HFF-Myc (cell line): Measurements from ENCODE around the gene WNT10A.

Experiments
- DNase-seq: peaks from one replicate; pipeline ENCODE4 v3.0.0-alpha.2; 2011; ENCODE audit warnings: low read depth; ENCODE audit errors: extremely low read depth
- H3K4me3 ChIP-seq: replicated peaks from 2 replicates; pipeline ENCODE4 v1.5.1; 2011; ENCODE audit warnings: low read depth, mild to moderate bottlenecking, control low read depth, low read length
- CTCF ChIP-seq: IDR thresholded peaks from 2 replicates; pipeline ENCODE4 v1.5.1; 2012; ENCODE audit warnings: mild to moderate bottlenecking, low read depth, low read length, control low read depth; ENCODE audit errors: missing control alignments

The WNT10A gene

DNA sequence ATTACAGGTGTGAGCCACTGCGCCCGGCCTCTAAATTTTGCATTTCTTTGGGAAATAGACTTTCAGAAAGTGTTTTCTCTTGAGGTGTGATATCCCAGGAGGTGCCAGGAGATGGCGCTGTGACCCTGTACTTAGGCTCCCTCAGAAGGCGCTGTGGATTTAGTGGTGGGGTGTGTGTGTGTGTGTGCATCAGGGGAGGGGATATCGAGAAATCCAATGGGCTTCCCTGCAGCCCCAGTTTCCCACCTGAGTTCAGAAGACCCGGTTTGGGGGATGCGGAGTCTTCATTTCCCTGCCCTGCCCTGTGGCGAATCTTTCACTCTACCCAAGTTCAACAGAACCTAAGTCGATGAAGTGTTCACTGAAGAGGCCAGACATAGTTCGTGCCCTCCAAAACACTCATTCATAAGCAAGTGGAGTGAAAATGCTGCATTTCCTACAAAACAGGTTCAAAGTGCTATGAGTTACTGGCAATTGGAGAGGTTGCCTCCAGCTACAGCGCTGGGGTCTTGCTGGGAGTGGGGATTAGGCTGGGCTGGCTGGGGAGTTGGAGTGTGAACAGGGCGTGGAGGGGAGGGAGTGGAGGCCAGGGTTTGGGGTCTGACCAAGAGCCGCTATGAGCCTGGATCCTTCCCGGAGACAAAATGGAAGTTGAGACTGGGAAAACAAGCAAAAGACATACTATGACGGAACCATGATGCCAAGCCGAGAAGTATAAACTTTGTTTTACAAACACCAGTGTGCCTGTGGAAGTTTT is 27.6 kb upstream of the WNT10A start:
- no peak overlapping the region for H3K4me3 ChIP-seq
- no peak for DNase-seq
- peak; percentile 82 for TF ChIP-seq CTCF

GRCh38 chr2:218853766-218854165 is 26.9 kb upstream of the WNT10A start:
- DNase-seq = no peak

GRCh38 chr2:218854860-218855259 is 25.8 kb upstream of the WNT10A start:
- H3K4me3 ChIP-seq = no peak overlapping the region
- no peak for TF ChIP-seq CTCF
- no peak for DNase-seq

More at GRCh38 chr2:218853766-218854165, 26.9 kb upstream of the WNT10A start:
- TF ChIP-seq CTCF = no peak
- no peak overlapping the region for H3K4me3 ChIP-seq

- no peak for TF ChIP-seq CTCF
- no peak overlapping the region for H3K4me3 ChIP-seq
- no peak for DNase-seq
Measured at GRCh38 chr2:218855305-218856166, 25.1 kb upstream of the WNT10A start.

DNA sequence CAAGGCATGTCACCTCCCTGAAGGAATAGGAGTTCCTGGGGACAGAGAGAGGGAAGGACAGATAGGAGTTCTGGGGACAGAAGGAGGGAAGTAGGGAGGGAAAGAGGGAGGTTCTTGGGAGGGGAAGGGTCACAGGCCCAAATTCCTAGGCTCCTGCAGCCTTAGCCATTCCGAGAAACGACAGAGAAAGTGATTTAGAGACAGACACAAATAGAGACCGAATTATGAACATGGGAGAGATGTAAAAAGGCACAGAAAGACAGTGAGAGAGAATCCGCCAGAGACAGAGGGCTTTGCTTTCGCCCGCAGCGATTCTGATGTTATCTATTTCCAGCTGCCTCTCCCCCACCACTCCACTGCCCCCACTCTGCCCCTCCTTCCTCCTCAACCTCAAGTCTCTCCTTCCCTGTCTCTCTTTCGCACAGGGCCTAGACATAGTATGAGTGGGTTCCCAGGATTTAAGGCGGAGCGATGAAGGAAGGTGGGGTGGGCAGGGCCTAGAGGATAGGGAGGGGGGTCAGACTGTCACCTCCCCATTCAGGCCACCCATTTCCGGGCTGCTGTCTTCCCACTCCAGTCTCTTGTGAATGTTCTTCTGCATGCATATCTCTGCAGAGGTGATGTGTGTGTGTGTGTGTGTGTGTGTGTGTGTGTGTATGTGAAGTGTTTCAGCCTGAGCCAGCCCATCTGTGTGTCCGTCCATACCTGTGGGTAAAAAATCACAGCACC is 24.3 kb upstream of the WNT10A start:
- DNase-seq = no peak
- no peak for TF ChIP-seq CTCF
- no peak overlapping the region for H3K4me3 ChIP-seq

DNA sequence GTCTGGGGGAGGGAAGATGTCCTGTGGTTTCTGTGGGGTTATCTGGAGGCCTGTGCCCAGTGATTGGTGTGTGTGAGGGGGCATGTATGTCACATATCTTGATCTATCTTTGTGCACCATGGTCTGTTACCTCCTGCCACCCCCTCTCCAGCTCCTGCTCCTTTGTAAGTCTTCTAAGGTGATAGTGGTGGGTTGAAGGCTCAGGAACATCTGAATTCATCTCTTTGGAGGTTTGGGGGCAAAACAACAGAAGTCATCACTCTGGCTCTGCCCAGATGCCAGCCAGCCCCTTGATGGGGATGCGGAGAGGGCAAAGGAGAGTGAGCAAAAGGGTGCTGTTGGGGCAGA is 23.8 kb upstream of the WNT10A start:
- H3K4me3 ChIP-seq = no peak overlapping the region
- no peak for TF ChIP-seq CTCF
- no peak for DNase-seq
